Measurements from ENCODE around the gene MSANTD1.

MSANTD1 gene

GRCh38 chr4:3217266-3217665 lies 31.7 kb upstream of the MSANTD1 start:
- H3K23ac ChIP-seq (ENCODE audit: low read length in 2 of 2) = no peak overlapping the region
- no peak overlapping the region for H2BK12ac ChIP-seq (ENCODE audit: low read length in 2 of 2)
- no peak overlapping the region for H2BK5ac ChIP-seq (ENCODE audit: low read depth, low read length, poor library complexity, severe bottlenecking)
- no peak overlapping the region for H4K8ac ChIP-seq (ENCODE audit: low read length)
- H2AK5ac ChIP-seq (ENCODE audit: low read length, severe bottlenecking) = no peak overlapping the region
- H3K4me1 ChIP-seq (ENCODE audit: control insufficient read depth, insufficient read depth, low read depth, low read length) = no peaks in the 10 kb centered on the region
- no peaks in the 10 kb centered on the region for H3K27me3 ChIP-seq (ENCODE audit: control insufficient read depth in 1 of 2, insufficient read depth in 1 of 2, low read length in 2 of 2)
- no peak for DNase-seq
- H4K91ac ChIP-seq (ENCODE audit: low read length) = no peak overlapping the region
- no peak overlapping the region for H3K4ac ChIP-seq (ENCODE audit: low read depth in 1 of 2, low read length in 2 of 2)
- no peak overlapping the region for H3K4me3 ChIP-seq (ENCODE audit: insufficient read depth in 1 of 2, low read depth in 1 of 2, low read length in 2 of 2)
- H2BK120ac ChIP-seq (ENCODE audit: low read depth, low read length) = no peak overlapping the region
- no peak overlapping the region for H2BK15ac ChIP-seq (ENCODE audit: low read depth, poor library complexity, severe bottlenecking)
- H3K18ac ChIP-seq (ENCODE audit: low read depth in 1 of 2, low read length in 2 of 2) = no peak overlapping the region
- peaks cover 6% of the 10 kb centered on the region for H3K79me1 ChIP-seq (replicated peaks; ENCODE audit: low read length, poor library complexity, severe bottlenecking)
- WGBS = 98% methylated on average over 2 of the region's 2 CpGs
- no peak overlapping the region for H3K14ac ChIP-seq (ENCODE audit: low read length in 2 of 2)
- H3K27ac ChIP-seq (ENCODE audit: low read length, poor library complexity, severe bottlenecking) = no peak overlapping the region
- H3K4me2 ChIP-seq (ENCODE audit: low read length, poor library complexity, severe bottlenecking) = no peak overlapping the region
- H3K9ac ChIP-seq (ENCODE audit: low read length) = no peak overlapping the region
- no peaks in the 10 kb centered on the region for H3K9me3 ChIP-seq (ENCODE audit: control insufficient read depth, low read length)
- H2AFZ ChIP-seq (ENCODE audit: low read depth, low read length) = no peak overlapping the region
- peaks cover 71 to 95% of the 10 kb centered on the region in 2 experiments for H3K36me3 ChIP-seq (ENCODE audit: control insufficient read depth in 1 of 2, insufficient read depth in 2 of 2, low read depth in 1 of 2, low read length in 2 of 2)

- Histone ChIP-seq H4K91ac (ENCODE audit: low read length) (no peak overlapping the region), H2AFZ (ENCODE audit: low read depth, low read length) (no peak overlapping the region), H2BK15ac (ENCODE audit: low read depth, poor library complexity, severe bottlenecking) (no peak overlapping the region), H3K14ac (ENCODE audit: low read length in 2 of 2) (no peak overlapping the region), H3K36me3 (ENCODE audit: control insufficient read depth in 1 of 2, insufficient read depth in 2 of 2, low read depth in 1 of 2, low read length in 2 of 2) (peaks cover 69 to 95% of the 10 kb centered on the region in 2 experiments), H3K4me1 (ENCODE audit: control insufficient read depth, insufficient read depth, low read depth, low read length) (no peaks in the 10 kb centered on the region), H2BK120ac (ENCODE audit: low read depth, low read length) (no peak overlapping the region), H2AK5ac (ENCODE audit: low read length, severe bottlenecking) (no peak overlapping the region), H3K23ac (ENCODE audit: low read length in 2 of 2) (no peak overlapping the region), H3K9me3 (ENCODE audit: control insufficient read depth, low read length) (no peaks in the 10 kb centered on the region), H3K4me3 (ENCODE audit: insufficient read depth in 1 of 2, low read depth in 1 of 2, low read length in 2 of 2) (no peak overlapping the region), H3K27ac (ENCODE audit: low read length, poor library complexity, severe bottlenecking) (no peak overlapping the region), H3K4ac (ENCODE audit: low read depth in 1 of 2, low read length in 2 of 2) (no peak overlapping the region), H2BK12ac (ENCODE audit: low read length in 2 of 2) (no peak overlapping the region), H3K27me3 (ENCODE audit: control insufficient read depth in 1 of 2, insufficient read depth in 1 of 2, low read length in 2 of 2) (no peaks in the 10 kb centered on the region), H3K4me2 (ENCODE audit: low read length, poor library complexity, severe bottlenecking) (no peak overlapping the region), H3K9ac (ENCODE audit: low read length) (no peak overlapping the region), H4K8ac (ENCODE audit: low read length) (no peak overlapping the region), H3K18ac (ENCODE audit: low read depth in 1 of 2, low read length in 2 of 2) (no peak overlapping the region), H3K79me1 (replicated peaks; ENCODE audit: low read length, poor library complexity, severe bottlenecking) (peaks cover 6% of the 10 kb centered on the region), H2BK5ac (ENCODE audit: low read depth, low read length, poor library complexity, severe bottlenecking) (no peak overlapping the region)
- no peak for DNase-seq
- WGBS = 97% methylated on average over 14 of the region's 16 CpGs
Measured at GRCh38 chr4:3217771-3218170, 31.2 kb upstream of the MSANTD1 start.

GRCh38 chr4:3218824-3219760 lies 29.9 kb upstream of the MSANTD1 start:
- H3K27me3 ChIP-seq (ENCODE audit: control insufficient read depth in 1 of 2, insufficient read depth in 1 of 2, low read length in 2 of 2) = no peaks in the 10 kb centered on the region
- H4K91ac ChIP-seq (ENCODE audit: low read length) = no peak overlapping the region

GRCh38 chr4:3219761-3220475 lies 29.0 kb upstream of the MSANTD1 start:
- H2AK5ac ChIP-seq (ENCODE audit: low read length, severe bottlenecking) = no peak overlapping the region
- no peak overlapping the region for H4K91ac ChIP-seq (ENCODE audit: low read length)
- no peak overlapping the region for H3K27ac ChIP-seq (ENCODE audit: low read length, poor library complexity, severe bottlenecking)
- H3K18ac ChIP-seq (ENCODE audit: low read depth in 1 of 2, low read length in 2 of 2) = no peak overlapping the region
- no peak overlapping the region for H2AFZ ChIP-seq (ENCODE audit: low read depth, low read length)
- peaks cover 74 to 95% of the 10 kb centered on the region in 2 experiments for H3K36me3 ChIP-seq (ENCODE audit: control insufficient read depth in 1 of 2, insufficient read depth in 2 of 2, low read depth in 1 of 2, low read length in 2 of 2)
- 89% methylated on average over 7 of the region's 9 CpGs for WGBS
- H2BK5ac ChIP-seq (ENCODE audit: low read depth, low read length, poor library complexity, severe bottlenecking) = no peak overlapping the region
- no peak for DNase-seq
- no peak overlapping the region for H3K4ac ChIP-seq (ENCODE audit: low read depth in 1 of 2, low read length in 2 of 2)
- no peak overlapping the region for H3K4me3 ChIP-seq (ENCODE audit: insufficient read depth in 1 of 2, low read depth in 1 of 2, low read length in 2 of 2)
- no peak overlapping the region for H4K8ac ChIP-seq (ENCODE audit: low read length)
- no peak overlapping the region for H2BK120ac ChIP-seq (ENCODE audit: low read depth, low read length)
- H3K9ac ChIP-seq (ENCODE audit: low read length) = no peak overlapping the region
- H3K9me3 ChIP-seq (ENCODE audit: control insufficient read depth, low read length) = no peaks in the 10 kb centered on the region
- no peak overlapping the region for H3K14ac ChIP-seq (ENCODE audit: low read length in 2 of 2)
- no peak overlapping the region for H3K23ac ChIP-seq (ENCODE audit: low read length in 2 of 2)
- no peak overlapping the region for H3K4me2 ChIP-seq (ENCODE audit: low read length, poor library complexity, severe bottlenecking)
- H2BK15ac ChIP-seq (ENCODE audit: low read depth, poor library complexity, severe bottlenecking) = no peak overlapping the region
- H3K4me1 ChIP-seq (ENCODE audit: control insufficient read depth, insufficient read depth, low read depth, low read length) = no peaks in the 10 kb centered on the region
- H2BK12ac ChIP-seq (ENCODE audit: low read length in 2 of 2) = no peak overlapping the region
- H3K27me3 ChIP-seq (ENCODE audit: control insufficient read depth in 1 of 2, insufficient read depth in 1 of 2, low read length in 2 of 2) = no peaks in the 10 kb centered on the region
- H3K79me1 ChIP-seq (replicated peaks; ENCODE audit: low read length, poor library complexity, severe bottlenecking) = peaks cover 3% of the 10 kb centered on the region

More at GRCh38 chr4:3218824-3219760, 29.9 kb upstream of the MSANTD1 start:
- WGBS = 96% methylated on average over 20 of the region's 20 CpGs
- peaks cover 66 to 95% of the 10 kb centered on the region in 2 experiments for H3K36me3 ChIP-seq (ENCODE audit: control insufficient read depth in 1 of 2, insufficient read depth in 2 of 2, low read depth in 1 of 2, low read length in 2 of 2)
- no peak overlapping the region for H3K14ac ChIP-seq (ENCODE audit: low read length in 2 of 2)
- H3K4me1 ChIP-seq (ENCODE audit: control insufficient read depth, insufficient read depth, low read depth, low read length) = no peaks in the 10 kb centered on the region
- H3K9me3 ChIP-seq (ENCODE audit: control insufficient read depth, low read length) = no peaks in the 10 kb centered on the region
- H3K79me1 ChIP-seq (replicated peaks; ENCODE audit: low read length, poor library complexity, severe bottlenecking) = peaks cover 3% of the 10 kb centered on the region
- no peak for DNase-seq
- H2BK12ac ChIP-seq (ENCODE audit: low read length in 2 of 2) = no peak overlapping the region
- peak overlapping the region; percentile 1 for H2BK15ac ChIP-seq (ENCODE audit: low read depth, poor library complexity, severe bottlenecking)
- H2BK120ac ChIP-seq (ENCODE audit: low read depth, low read length) = no peak overlapping the region
- H3K23ac ChIP-seq (ENCODE audit: low read length in 2 of 2) = no peak overlapping the region
- H3K4ac ChIP-seq (ENCODE audit: low read depth in 1 of 2, low read length in 2 of 2) = peak overlapping the region in 1 of 2 experiments; percentile 7
- no peak overlapping the region for H2BK5ac ChIP-seq (ENCODE audit: low read depth, low read length, poor library complexity, severe bottlenecking)
- H3K4me3 ChIP-seq (ENCODE audit: insufficient read depth in 1 of 2, low read depth in 1 of 2, low read length in 2 of 2) = no peak overlapping the region
- no peak overlapping the region for H3K27ac ChIP-seq (ENCODE audit: low read length, poor library complexity, severe bottlenecking)
- H3K4me2 ChIP-seq (ENCODE audit: low read length, poor library complexity, severe bottlenecking) = no peak overlapping the region
- no peak overlapping the region for H2AK5ac ChIP-seq (ENCODE audit: low read length, severe bottlenecking)
- no peak overlapping the region for H3K9ac ChIP-seq (ENCODE audit: low read length)
- no peak overlapping the region for H3K18ac ChIP-seq (ENCODE audit: low read depth in 1 of 2, low read length in 2 of 2)
- no peak overlapping the region for H2AFZ ChIP-seq (ENCODE audit: low read depth, low read length)
- no peak overlapping the region for H4K8ac ChIP-seq (ENCODE audit: low read length)

All from mesenchymal stem cell (in vitro differentiated cells and primary cell).